NCI-H82 treated with DMSO at 0.1 percent for 48 hours (cell line): ENCODE results near the gene KDR.

Experiments
- DNase-seq: peaks from one replicate; lab custom pipeline; 2025; ENCODE audit not compliant: unreplicated experiment; lab: John Stamatoyannopoulos, UW

The KDR gene

DNA sequence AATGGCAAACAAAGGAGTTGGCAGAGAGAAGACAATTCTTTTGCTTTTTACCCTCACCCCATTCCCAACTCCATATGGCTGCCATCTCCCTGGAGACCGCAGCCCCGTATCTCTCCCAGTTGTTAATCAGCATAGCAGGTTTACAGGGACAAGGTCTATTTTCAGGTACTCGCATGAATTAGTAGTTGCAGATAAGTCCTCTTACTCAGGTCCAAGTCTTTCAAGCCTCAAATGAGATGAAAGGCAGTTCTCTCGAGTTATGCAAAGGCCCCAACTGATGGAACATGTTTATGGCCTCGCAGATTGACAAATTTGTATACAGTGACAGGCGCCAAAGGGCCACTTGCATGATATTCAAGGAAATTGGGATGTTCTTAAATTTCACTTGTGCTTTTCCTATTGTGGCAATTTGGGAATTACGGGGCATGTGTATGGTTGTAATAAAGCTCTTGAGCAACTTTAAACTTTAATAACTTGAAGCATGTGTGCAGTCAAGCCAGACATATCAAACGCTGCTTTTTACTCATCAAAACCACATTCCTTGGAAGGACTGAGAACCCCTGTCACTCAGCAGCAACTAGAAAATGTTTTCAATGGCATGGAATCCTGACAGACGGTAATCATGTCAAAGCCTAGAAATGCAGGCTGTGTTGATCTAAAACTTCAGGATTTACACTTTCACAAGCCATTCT, 45.1 kb downstream of the KDR start:
- no peak for DNase-seq

DNA sequence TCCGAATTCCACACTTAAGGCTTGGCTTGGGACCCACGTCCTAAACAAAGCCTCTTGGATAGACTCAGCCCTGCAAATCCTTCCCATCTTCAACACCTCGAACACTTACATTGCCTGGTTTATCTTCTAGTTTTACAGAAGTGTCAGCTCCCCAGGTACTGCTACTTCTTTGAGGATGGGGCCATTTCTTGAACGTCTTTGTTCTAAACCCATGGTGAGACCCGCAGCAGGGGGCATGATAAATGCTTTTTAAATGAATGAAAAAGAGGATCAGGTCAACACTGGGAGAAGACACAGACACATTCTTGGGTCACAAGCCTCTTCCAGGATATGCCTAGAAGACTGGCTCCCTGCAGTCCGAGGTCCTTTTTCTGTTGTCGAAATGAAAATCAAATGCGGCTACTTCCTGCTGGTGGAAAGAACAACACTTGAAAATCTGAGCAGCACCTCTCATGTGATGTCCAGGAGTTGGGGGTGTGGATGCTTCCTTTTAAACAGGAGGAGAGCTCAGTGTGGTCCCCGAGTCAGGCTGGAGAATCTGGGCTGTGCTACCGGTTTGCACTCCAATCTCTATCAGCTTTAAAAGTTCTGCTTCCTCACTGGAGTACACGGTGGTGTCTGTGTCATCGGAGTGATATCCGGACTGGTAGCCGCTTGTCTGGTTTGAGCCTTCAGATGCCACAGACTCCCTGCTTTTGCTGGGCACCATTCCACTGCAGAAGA, 45.8 kb downstream of the KDR start:
- no peak for DNase-seq

- no peak for DNase-seq
Measured at GRCh38 chr4:55078987-55079386, 46.4 kb downstream of the KDR start.

DNA sequence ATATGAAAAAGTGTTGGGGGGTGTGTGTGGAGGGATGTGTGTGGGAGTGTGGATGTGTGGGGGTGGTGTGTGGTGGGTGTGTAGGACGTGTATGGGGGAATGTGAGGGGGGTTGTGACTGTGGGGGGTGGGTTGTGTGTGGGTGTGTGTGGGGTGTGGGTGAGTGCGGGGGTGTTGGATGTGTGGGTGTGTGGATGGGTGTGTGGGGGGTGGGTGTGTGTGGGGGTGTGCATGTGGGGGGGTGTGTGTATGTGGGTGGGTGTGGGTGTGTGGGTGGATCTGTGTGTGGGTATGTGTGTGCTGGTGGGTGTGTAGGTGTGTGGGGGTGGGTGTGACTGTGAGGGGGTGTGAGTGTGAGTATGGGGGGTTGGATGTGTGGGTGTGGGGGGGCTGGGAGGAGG, 47.8 kb downstream of the KDR start:
- no peak for DNase-seq

GRCh38 chr4:55075823-55076716, 49.3 kb downstream of the KDR start:
- DNase-seq, result no peak

GRCh38 chr4:55075376-55075775, 50.0 kb downstream of the KDR start:
- no peak for DNase-seq

- DNase-seq, result no peak
Measured at GRCh38 chr4:55074386-55074785, 51.0 kb downstream of the KDR start.

GRCh38 chr4:55071951-55072350, 53.4 kb downstream of the KDR start:
- no peak for DNase-seq

DNA sequence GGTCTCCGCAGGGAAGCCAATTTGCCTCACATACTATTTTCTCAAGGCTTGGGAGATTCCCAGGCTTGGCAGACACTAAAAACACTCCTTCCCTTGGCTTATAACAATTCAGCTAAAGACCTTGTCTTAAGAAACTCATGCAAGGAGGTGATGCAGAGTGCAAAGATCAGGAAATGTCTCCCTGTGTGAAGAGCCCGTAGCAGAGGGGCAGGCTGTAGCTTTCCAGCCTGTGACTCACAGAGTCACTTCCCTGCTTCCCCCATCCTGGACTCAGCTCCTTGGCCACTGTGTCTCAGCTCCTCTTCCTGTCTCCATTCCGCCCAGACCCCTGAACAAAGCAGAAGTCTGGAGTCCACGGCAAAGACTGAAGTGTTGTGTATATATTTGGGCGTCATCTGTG, 56.1 kb downstream of the KDR start:
- DNase-seq, result no peak

- DNase-seq, result peak; percentile 37
Measured at GRCh38 chr4:55068522-55068921, 56.9 kb downstream of the KDR start.

DNA sequence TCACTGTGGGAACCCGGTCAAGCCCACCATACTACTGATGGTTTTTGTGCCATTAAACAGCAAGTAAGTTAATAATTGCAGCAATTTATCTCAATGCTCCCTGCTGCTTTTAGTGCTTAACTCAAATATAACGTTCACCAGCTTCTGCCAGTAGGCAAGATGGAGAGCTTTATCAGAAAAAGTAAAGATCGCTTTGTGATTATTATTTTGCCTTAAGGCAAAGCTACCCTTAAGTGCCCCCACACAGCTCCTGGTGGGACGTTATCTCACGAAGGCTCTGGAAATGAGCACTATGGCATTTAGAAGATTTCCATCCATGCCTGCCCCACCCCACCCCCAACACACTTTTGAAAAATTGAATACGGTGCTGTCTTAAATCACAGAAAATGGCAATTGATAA, 59.4 kb downstream of the KDR start:
- DNase-seq, result no peak

- DNase-seq, result no peak
Measured at GRCh38 chr4:55055529-55055928, 69.9 kb downstream of the KDR start.

GRCh38 chr4:55051532-55051931, 73.9 kb downstream of the KDR start:
- no peak for DNase-seq

DNA sequence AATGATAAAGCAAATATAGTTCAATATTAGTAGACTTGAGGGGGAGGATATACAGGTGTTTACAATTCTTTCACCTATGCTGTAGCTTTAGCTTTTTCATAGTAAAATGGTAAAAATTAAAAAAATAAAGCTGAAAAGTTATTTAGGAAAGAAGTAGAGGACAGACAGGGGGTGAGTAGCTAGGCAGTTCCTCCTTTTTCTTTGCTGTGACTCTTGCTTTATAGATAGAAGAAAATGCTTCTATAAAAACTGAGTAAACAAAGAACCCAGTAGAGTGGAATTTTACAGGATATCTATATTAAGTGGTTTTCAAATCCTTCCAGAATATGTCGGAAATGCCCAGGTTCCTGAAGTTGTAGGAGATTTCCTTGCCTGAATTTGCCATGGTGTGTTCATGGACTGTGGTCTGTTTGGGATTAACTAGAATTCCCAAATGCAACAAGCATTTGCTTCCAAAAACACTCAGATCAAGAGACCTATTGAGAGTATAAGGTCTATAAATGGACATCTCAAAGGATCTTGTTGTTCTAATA, 74.9 kb downstream of the KDR start:
- no peak for DNase-seq

- no peak for DNase-seq
Measured at GRCh38 chr4:55038176-55038890, 87.1 kb downstream of the KDR start.

GRCh38 chr4:55037728-55038127, 87.7 kb downstream of the KDR start:
- no peak for DNase-seq

- no peak for DNase-seq
Measured at GRCh38 chr4:55036405-55036804, 89.0 kb downstream of the KDR start.

DNA sequence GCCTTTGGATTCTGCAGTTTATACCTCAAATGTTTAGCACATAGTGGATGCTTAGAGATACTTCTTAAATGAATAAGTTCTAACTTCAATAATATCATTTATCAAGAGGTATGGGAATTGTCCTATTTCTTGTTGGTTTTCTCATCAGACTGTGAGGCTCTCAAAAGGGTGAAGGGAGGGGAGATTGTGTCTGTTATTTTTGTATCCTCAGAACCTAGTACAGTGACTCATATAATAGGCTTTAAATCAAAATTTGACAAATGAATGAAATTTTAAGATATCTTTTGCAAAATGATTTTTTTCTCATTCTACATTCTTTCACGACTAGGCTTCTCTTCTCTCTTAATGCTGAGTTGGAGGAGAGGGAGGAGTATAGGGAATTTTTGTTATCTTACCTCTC, 89.5 kb downstream of the KDR start:
- DNase-seq, result no peak

DNA sequence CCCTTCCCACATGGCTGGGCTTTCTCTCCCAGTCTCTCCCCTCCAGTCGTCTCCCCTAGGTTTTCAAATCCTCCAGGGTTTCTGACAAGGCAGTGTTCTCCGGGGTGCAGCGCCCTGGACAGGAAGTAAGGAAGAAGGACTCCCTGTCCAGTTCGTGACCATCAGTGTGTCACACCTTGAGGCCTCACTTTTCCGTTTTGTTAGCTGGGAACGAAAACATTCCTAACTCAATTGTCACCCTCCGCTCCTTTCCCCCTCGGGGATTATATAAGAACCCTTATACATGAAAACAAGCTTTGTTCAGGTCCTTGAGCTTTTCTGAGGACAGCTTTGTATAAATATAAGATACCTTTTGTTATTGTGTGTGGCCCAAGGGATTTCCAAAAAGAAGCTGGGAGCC, 92.1 kb downstream of the KDR start:
- DNase-seq, result no peak

DNA sequence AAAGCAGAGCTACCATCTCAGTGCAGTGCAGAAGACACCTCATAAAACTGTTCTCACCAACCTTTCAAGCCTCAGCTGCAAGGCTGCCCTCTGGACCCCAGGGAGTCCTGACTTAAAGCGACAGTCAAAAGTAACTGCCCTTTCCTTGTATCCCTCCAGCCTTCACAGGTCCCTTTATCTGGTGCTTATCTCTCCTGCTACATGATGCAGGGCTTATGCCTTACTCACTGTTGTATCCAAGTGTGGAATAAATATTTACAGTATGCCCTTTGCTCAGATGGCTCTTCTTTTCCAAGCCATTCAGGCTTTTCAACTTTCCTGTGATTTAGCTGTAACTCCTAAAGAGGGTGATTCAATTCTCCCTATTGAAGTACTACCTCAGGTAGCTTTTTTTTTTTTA, 92.6 kb downstream of the KDR start:
- DNase-seq, result no peak

- DNase-seq, result no peak
Measured at GRCh38 chr4:55032179-55032578, 93.2 kb downstream of the KDR start.
